GM21786 (cell line): ENCODE data around the gene MICAL2.

ENCODE experiments used
- ATAC-seq: cut with Tn5 transposase; IDR thresholded peaks from one replicate; pipeline ENCODE4 v1.9.1; 2021; ENCODE audit not compliant: unreplicated experiment

MICAL2 gene

DNA sequence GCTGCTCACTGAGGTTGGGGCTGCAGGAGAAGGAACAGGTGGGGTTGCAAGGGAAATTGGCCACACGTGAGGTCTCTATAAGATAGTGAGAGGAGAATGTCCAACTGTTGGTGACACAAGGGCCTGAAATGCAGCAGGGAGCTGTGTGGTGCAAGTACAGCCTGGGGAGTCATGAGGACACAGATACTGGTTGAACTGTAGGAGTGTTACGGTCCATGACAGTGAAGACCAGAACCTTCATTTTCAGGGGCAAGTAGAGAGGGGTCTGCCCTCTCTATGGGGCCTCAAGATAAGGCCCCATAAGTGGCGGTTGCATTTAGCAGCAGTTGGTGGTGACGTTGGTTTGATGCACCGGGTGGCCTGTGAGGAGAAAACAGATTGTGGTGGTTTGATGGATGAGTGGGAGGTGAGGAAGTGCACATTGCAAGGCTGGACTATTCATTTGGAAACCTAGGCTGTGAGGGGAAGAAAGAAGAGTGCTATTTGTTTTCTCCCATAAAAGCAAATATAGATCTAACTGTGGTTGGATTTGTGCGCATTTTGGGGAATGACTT lies 39.4 kb downstream of the MICAL2 start:
- no peak for ATAC-seq

- ATAC-seq, result no peak
Observed at GRCh38 chr11:12150831-12151382, 40.5 kb downstream of the MICAL2 start.

- ATAC-seq, result no peak
Observed at GRCh38 chr11:12152321-12152720, 41.9 kb downstream of the MICAL2 start.

- no peak for ATAC-seq
Observed at GRCh38 chr11:12154871-12155668, 44.7 kb downstream of the MICAL2 start.

DNA sequence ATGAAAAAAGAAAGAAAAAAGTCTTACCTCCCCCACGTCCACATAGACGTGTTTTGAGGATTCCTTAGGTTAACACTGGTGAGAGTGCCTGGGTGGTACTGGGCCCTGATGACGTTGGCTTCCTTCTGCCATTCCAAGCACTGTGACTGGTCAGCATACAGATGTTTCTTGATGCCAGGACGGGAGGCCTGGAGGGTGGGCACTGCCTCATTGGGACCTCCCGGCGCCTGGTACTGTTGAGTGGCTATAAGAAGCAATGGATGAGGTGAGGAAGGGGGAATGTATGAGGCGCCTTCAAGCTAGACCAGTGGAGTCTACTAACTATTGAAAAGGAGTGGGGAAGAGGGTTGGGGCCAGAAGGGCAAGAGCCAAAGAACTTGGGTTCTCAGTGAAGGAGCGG lies 45.3 kb downstream of the MICAL2 start:
- ATAC-seq, result no peak

DNA sequence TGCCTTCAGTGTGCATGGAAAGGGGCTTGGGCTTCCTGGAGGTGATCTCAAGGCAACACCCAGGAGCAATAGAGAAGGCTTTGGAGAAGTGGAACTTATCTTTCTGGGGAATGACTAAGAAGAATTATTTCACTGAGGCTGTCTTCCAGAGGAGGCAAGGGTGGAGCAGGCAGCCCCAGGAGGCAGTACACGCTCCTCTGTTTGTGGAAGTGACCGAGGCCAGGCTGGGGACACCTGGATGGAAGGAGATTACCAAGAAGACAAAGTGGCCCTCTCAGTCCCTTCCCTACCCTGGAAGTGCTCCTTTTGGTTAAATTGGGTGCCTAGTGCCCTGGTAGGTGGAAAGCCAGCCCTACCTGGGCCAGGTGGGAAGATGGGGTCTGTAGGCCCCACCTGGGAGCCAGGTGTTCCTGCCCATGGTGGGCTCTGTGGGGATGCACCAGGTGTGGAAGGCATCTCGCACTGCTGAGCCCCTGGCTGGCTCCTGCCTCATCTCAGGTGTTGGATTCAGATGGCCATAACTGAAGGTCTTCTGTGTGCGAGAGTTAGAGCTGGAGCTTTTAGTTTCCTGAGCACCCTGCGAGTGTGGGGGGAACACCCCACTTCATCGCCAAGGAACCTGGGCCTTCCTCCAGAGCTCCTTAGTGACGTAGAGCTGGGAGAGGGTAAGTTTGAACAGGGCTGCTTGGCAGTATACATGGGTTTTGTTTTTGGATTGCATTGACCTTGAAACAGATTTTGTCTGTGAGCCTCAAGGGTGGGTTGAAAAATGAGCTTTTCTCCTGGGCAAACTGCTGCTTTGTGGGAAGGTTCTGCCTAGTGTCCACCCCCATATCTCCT lies 46.1 kb downstream of the MICAL2 start:
- no peak for ATAC-seq

GRCh38 chr11:12157241-12157661 lies 46.9 kb downstream of the MICAL2 start:
- ATAC-seq, result no peak

DNA sequence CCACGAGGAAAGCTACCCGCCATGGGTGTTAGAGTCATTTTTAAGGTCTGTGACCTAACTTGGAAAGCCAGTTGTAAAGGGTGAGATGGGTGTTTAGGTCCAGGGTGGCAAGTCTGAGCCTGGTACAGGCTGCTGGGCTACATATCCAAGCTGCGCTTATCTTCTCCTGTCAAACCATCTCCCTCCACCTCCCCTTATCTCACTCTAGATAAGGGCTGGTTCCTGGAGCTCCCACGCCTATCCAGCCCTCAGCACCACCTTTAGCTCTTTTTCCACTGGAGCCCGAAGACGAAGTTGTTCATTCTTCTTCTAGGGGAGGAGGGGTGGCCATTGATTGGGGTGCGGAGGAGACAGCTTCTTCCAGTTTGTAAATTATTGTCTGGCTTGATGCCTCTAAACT lies 48.5 kb downstream of the MICAL2 start:
- no peak for ATAC-seq

- no peak for ATAC-seq
Observed at GRCh38 chr11:12159351-12160099, 49.1 kb downstream of the MICAL2 start.

DNA sequence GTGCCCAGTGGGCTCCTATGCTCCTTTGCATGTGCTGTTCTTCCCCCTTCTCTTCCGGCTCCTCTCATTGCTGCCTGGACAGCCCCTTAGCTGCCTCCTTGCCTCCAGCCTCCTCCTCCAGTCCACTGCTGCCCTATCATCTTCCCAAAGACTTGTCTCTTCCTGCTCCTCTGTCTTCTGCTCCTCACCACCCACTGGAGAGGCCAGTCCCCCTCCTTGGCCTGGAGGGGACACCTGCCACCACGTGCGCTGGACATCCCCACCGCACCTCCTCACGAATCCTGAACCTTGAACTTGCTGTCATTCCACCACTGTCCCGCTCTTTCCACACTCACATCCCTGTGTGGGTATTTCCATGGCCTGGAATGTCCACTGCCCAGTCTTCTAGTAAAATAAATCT lies 49.8 kb downstream of the MICAL2 start:
- no peak for ATAC-seq

- ATAC-seq, result no peak
Observed at GRCh38 chr11:12160680-12161079, 50.3 kb downstream of the MICAL2 start.

GRCh38 chr11:12161137-12161536 lies 50.7 kb downstream of the MICAL2 start:
- no peak for ATAC-seq

GRCh38 chr11:12161603-12162350 lies 51.4 kb downstream of the MICAL2 start:
- no peak for ATAC-seq

DNA sequence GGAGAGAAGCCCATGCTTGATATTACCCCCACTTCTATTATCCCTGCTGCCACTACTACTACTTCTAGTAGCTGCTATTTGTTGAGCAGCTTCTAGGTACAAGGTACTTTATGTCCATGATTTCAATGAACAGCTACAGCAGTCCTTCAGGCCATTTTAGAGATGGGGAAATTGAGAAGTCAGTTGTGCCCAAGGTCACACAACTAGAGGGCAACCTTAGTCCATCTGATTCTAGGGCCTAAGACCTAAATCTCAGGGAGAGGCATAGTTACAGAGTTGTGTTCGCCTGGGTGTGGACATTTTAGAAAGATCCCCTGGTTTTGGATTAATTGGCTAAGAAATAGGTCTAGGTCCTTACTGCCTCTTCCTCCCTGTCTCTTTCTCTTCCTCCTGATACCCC lies 52.3 kb downstream of the MICAL2 start:
- ATAC-seq, result no peak

DNA sequence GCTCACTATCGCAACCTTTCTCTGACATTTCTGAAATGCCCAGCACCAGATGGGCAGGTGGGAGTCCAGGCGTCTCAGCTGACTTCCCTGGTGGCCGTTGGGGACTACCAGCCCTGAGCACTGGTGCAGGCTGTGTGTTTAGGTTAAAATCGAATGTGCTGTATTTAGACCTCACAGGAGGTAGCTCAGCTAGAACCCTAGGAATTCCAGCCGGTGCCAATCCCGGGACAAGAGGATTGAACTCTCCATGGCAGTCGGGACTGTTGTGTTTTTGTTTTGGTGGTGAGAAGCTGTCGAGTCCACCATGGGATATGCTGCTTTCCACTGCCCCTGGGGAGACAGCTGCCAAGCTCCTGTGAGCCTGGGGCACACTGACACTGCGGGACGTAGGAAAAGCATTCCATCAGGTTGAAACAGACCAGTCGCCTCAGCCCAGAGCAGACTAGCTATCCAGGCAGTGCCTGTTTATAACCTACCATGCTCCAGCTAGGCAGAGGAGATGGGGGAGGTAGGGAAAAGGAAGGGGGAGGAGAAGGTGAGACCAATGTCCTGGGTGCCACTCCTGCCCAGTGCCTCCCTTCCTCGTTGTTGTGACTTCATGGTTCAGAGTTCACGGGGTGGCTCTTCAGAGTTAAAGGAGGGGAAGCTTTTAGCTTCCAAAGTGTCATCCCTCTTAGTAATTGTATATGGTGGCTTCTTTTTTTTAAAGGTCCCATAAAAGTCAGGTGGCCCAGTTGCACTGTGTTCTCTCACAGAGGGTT lies 53.0 kb downstream of the MICAL2 start:
- no peak for ATAC-seq

- no peak for ATAC-seq
Observed at GRCh38 chr11:12164061-12165014, 53.9 kb downstream of the MICAL2 start.

- ATAC-seq, result no peak
Observed at GRCh38 chr11:12165237-12165875, 55.0 kb downstream of the MICAL2 start.
